OCI-LY1 (cell line): Measurements from ENCODE around the gene LARP4B.

ENCODE experiments used
- H2AFZ ChIP-seq: fragments of 200-600 bp; sonication (generic), shearing (Covaris generic); 2 replicates; pipeline ENCODE4 v1.6.0; 2014; ENCODE audit warnings: antibody characterized with exemption, mild to moderate bottlenecking, low read length
- H3F3A ChIP-seq: fragments of 200-600 bp; sonication (generic), shearing (Covaris generic); 2 replicates; pipeline ENCODE4 v1.6.0; 2014; ENCODE audit warnings: mild to moderate bottlenecking, antibody characterized with exemption, low read length, moderate library complexity; ENCODE audit not compliant: insufficient read depth
- H3K27ac ChIP-seq: fragments of 200-600 bp; sonication (generic); 2 replicates; pipeline ENCODE4 v1.5.1; 2014; ENCODE audit warnings: low read length, mixed run types, mild to moderate bottlenecking, low read depth; ENCODE audit not compliant: poor library complexity, severe bottlenecking
- H3K27me3 ChIP-seq: fragments of 200-600 bp; sonication (generic); 2 replicates; pipeline ENCODE4 v1.6.0; 2014; ENCODE audit warnings: antibody characterized with exemption, mild to moderate bottlenecking, low read length, moderate library complexity; ENCODE audit not compliant: insufficient read depth
- H3K36me3 ChIP-seq: fragments of 200-600 bp; sonication (generic); 2 replicates; pipeline ENCODE4 v1.6.1; 2014; ENCODE audit warnings: mild to moderate bottlenecking, antibody characterized with exemption, low read length, moderate library complexity, mixed read lengths; ENCODE audit not compliant: insufficient read depth
- H3K4me1 ChIP-seq: fragments of 200-600 bp; sonication (generic); 2 replicates; pipeline ENCODE4 v1.5.1; 2014; ENCODE audit warnings: mild to moderate bottlenecking, low read length, moderate library complexity; ENCODE audit not compliant: insufficient read depth, severe bottlenecking
- H3K4me2 ChIP-seq: fragments of 200-600 bp; sonication (generic), shearing (Covaris generic); 2 replicates; pipeline ENCODE4 v1.6.1; 2014; ENCODE audit warnings: low read length
- H3K4me3 ChIP-seq: fragments of 200-600 bp; sonication (generic); 2 replicates; pipeline ENCODE4 v1.5.1; 2014; ENCODE audit warnings: low read length, low read depth, mild to moderate bottlenecking, mixed read lengths; ENCODE audit not compliant: poor library complexity, severe bottlenecking
- H3K79me2 ChIP-seq: fragments of 200-600 bp; shearing (Covaris generic); 2 replicates; pipeline ENCODE4 v1.6.1; 2016; ENCODE audit warnings: mixed run types, low read length, mixed read lengths; ENCODE audit not compliant: insufficient read depth
- H3K9ac ChIP-seq: fragments of 200-600 bp; sonication (generic), shearing (Covaris generic); 2 replicates; pipeline ENCODE4 v1.6.1; 2014; ENCODE audit warnings: mild to moderate bottlenecking, low read length, mixed read lengths
- H3K9me2 ChIP-seq: fragments of 200-600 bp; sonication (generic), shearing (Covaris generic); 2 replicates; pipeline ENCODE4 v1.6.1; 2014; ENCODE audit warnings: low read depth, mild to moderate bottlenecking, low read length, mixed read lengths
- H3K9me3 ChIP-seq: fragments of 200-600 bp; shearing (Covaris generic); 2 replicates; pipeline ENCODE4 v1.6.1; 2014; ENCODE audit warnings: low read length, mixed read lengths
- H4K20me1 ChIP-seq: fragments of 200-600 bp; sonication (generic), shearing (Covaris generic); 2 replicates; pipeline ENCODE4 v1.6.0; 2016; ENCODE audit warnings: mild to moderate bottlenecking, low read length; ENCODE audit not compliant: insufficient read depth
- EZH2 ChIP-seq: fragments of 200-600 bp; sonication (generic), shearing (Covaris generic); IDR thresholded peaks from 2 replicates; pipeline ENCODE4 v1.8.0; 2017; ENCODE audit warnings: borderline replicate concordance, mixed run types, mild to moderate bottlenecking, antibody characterized with exemption, low read length, moderate library complexity, mixed read lengths
- TF ChIP-seq, protein P1 (sequence below): fragments of 200-600 bp; sonication (generic), shearing (Covaris generic); IDR thresholded peaks from 2 replicates; pipeline ENCODE4 v1.5.1; 2017; ENCODE audit warnings: mild to moderate bottlenecking, antibody characterized with exemption, low read length, moderate library complexity, mixed read lengths

LARP4B gene

GRCh38 chr10:821322-821721 lies 110.2 kb downstream of the LARP4B start:
- Histone ChIP-seq H4K20me1 (no peaks in the 10 kb centered on the region), H3K9me3 (no peaks in the 10 kb centered on the region), H3K79me2 (no peaks in the 10 kb centered on the region), H3K4me1 (peaks cover 12% of the 10 kb centered on the region), H3K36me3 (peaks cover 98% of the 10 kb centered on the region), H3F3A (no peaks in the 10 kb centered on the region), H3K27ac (no peak overlapping the region), H3K4me2 (no peak overlapping the region), H2AFZ (no peak overlapping the region), H3K27me3 (no peaks in the 10 kb centered on the region), H3K9me2 (no peaks in the 10 kb centered on the region), H3K4me3 (no peak overlapping the region), H3K9ac (no peak overlapping the region)
- no peak for TF ChIP-seq EZH2
- TF ChIP-seq, protein P1, sequence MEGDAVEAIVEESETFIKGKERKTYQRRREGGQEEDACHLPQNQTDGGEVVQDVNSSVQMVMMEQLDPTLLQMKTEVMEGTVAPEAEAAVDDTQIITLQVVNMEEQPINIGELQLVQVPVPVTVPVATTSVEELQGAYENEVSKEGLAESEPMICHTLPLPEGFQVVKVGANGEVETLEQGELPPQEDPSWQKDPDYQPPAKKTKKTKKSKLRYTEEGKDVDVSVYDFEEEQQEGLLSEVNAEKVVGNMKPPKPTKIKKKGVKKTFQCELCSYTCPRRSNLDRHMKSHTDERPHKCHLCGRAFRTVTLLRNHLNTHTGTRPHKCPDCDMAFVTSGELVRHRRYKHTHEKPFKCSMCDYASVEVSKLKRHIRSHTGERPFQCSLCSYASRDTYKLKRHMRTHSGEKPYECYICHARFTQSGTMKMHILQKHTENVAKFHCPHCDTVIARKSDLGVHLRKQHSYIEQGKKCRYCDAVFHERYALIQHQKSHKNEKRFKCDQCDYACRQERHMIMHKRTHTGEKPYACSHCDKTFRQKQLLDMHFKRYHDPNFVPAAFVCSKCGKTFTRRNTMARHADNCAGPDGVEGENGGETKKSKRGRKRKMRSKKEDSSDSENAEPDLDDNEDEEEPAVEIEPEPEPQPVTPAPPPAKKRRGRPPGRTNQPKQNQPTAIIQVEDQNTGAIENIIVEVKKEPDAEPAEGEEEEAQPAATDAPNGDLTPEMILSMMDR, result no peak

DNA sequence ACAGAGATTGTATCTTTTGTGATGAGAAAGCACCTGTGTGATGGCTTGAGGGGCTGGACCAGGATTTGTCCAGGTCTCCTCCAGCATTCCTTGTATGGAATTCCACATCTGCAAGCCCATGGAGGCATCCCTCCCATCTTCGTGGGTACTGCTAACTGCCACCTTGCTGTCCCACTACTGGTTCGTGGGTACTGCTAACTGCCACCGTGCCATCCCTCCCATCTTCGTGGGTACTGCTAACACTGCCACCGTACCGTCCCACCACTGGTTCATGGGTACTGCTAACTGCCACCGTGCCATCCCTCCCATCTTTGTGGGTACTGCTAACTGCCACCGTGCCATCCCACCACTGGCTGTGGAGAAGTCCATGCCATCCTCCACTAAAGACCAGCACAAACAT lies 111.7 kb downstream of the LARP4B start:
- Histone ChIP-seq H3K9me2 (no peaks in the 10 kb centered on the region), H3K9ac (no peak overlapping the region), H3K4me1 (peaks cover 12% of the 10 kb centered on the region), H3K4me2 (no peak overlapping the region), H3K36me3 (peaks cover 98% of the 10 kb centered on the region), H2AFZ (no peak overlapping the region), H3K9me3 (no peaks in the 10 kb centered on the region), H3F3A (no peaks in the 10 kb centered on the region), H4K20me1 (no peaks in the 10 kb centered on the region), H3K27me3 (no peaks in the 10 kb centered on the region), H3K4me3 (no peak overlapping the region), H3K79me2 (no peaks in the 10 kb centered on the region), H3K27ac (no peak overlapping the region)
- TF ChIP-seq, protein P1, result no peak
- no peak for TF ChIP-seq EZH2

DNA sequence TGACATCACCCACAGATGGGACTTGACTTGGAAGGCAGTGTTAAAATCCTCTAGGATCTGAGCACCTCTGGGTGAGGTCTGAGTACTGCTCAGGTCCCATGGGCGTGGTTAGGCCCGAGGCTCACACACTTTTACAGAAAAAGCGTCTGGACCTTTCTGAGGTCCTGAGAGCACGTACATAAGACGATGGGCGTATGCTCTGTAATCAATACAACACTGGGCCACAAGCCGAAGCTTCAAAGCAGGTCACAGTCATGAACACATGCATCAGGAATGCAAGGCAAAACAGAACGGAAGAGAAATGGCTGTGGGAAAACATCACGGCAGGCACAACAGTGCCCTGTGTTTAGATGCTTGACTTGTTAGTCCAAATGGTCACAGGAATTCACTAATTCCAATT lies 112.2 kb downstream of the LARP4B start:
- H2AFZ ChIP-seq, result no peak overlapping the region
- H3K27ac ChIP-seq, result no peak overlapping the region
- peaks cover 12% of the 10 kb centered on the region for H3K4me1 ChIP-seq
- H3K27me3 ChIP-seq, result no peaks in the 10 kb centered on the region
- H3K9me3 ChIP-seq, result no peaks in the 10 kb centered on the region
- H3K9ac ChIP-seq, result no peak overlapping the region
- H3K4me2 ChIP-seq, result no peak overlapping the region
- H3K79me2 ChIP-seq, result no peaks in the 10 kb centered on the region
- H3K36me3 ChIP-seq, result peaks cover 99% of the 10 kb centered on the region
- no peak overlapping the region for H3K4me3 ChIP-seq
- H3F3A ChIP-seq, result no peaks in the 10 kb centered on the region
- no peak for TF ChIP-seq EZH2
- TF ChIP-seq, protein P1, result no peak
- H3K9me2 ChIP-seq, result no peaks in the 10 kb centered on the region
- H4K20me1 ChIP-seq, result no peaks in the 10 kb centered on the region
